Measurements from ENCODE around the gene MAPT.
"Not testable (repeated sequence)": the region's sequence is repeated elsewhere in the genome, so short reads cannot be mapped to it uniquely, and the experiment has no call there.

MAPT gene

DNA sequence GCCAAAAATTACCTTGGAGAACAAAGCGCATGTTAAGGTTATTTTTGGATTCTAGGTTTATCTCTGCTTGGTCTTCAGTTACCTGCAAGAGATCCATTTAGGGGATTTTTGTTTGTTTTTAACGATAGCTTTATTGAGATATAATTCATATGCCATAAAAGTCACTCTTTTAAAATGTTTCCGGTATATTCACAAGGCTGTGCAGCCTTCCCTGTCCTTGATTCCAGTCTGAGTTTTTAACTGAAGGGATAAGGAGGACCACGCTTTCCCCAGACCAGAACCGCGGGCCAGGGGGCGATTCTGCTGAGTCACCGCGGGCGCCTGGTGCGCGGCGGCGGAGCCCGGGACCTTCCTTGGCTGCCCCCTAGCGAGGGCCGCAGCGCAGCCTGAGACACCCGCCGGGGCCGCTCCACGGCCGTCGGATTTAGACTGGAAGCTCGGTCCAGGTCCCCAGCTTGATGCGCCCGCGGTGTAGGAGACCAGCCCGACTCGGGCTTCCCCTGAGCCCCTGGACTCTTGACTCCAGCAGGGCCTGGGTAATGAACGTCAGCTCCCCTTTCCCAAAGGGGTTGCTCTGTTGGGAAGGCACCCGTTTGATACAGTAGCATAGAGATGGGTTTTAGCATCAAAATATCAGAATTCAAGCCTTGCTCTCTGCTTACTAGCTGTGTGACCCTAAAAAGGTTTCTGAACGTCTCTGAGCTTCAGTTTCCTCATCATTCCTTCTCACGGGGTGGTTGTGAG is 54.7 kb downstream of the MAPT start:
- Histone ChIP-seq H3K27ac (ENCODE audit: low read length) (no peak overlapping the region), H3K4me1 (ENCODE audit: insufficient read depth, low read length) (peaks cover 6% of the 10 kb centered on the region; the same call in 1 of the 2 replicates), H3K36me3 (ENCODE audit: insufficient read depth, low read depth, low read length) (no peaks in the 10 kb centered on the region), H3K4me3 (ENCODE audit: low read length) (peak overlapping the region; percentile 44; the same call in 1 of the 2 replicates), H3K9me3 (ENCODE audit: insufficient read depth, low read depth, low read length) (no peaks in the 10 kb centered on the region), H3K9ac (ENCODE audit: low read depth, low read length) (peak overlapping the region; percentile 5; the same call in 1 of the 2 replicates), H3K27me3 (ENCODE audit: insufficient read depth, low read length) (peaks cover 21% of the 10 kb centered on the region)

DNA sequence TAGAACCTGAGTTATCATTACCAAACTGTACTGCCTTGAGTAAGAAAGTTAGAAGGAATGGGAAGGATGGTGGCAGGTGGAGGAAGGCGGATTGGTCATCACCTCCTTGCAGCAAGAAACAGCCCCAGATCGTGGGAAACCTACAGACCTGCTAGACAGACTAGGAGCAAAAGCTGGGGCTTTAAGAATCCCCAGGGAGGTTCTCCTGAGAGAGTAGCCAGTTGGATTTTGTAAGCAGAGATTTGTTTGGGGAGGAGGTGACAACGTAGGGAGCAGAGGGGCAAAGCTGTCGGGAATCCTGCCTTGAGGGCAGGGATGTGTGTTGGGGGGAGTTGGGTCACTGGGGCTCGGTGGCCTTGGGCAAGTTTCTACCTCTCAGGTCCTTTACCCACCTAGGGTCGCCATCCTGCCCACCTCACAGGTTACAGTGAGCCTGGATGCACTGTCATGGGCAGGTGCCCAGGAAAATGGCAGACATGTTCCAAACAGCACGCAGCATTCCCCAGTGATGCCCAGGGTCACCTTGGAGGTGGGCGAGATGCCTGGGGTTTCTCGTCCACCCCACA is 55.5 kb downstream of the MAPT start:
- no peak overlapping the region for H3K9ac ChIP-seq (ENCODE audit: low read depth, low read length)
- peaks cover 21% of the 10 kb centered on the region for H3K27me3 ChIP-seq (ENCODE audit: insufficient read depth, low read length)
- no peaks in the 10 kb centered on the region for H3K9me3 ChIP-seq (ENCODE audit: insufficient read depth, low read depth, low read length)
- H3K36me3 ChIP-seq (ENCODE audit: insufficient read depth, low read depth, low read length): no peaks in the 10 kb centered on the region
- no peak overlapping the region for H3K27ac ChIP-seq (ENCODE audit: low read length)
- H3K4me1 ChIP-seq (ENCODE audit: insufficient read depth, low read length): peaks cover 6% of the 10 kb centered on the region; the same call in 1 of the 2 replicates
- no peak overlapping the region for H3K4me3 ChIP-seq (ENCODE audit: low read length)

DNA sequence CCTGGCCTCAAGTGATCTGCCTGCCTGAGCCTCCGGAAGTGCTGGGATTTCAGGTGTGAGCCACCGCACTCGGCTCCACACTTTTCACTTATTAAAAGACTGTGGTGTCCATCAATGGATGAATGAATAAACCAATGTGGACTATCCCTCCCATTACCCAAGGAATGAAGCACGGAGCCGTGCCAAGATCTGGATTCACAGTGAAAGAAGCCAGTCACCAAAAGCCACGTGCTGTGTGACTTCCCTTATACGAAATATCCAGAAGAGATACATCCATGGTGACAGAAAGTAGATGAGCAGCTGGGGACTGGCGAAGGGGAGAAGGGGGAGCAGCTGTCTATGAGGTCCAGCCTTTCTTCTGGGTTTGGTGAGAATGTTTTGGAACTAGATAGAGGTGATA is 56.5 kb downstream of the MAPT start:
- Histone ChIP-seq H3K27ac (ENCODE audit: low read length) (no peak overlapping the region), H3K4me3 (ENCODE audit: low read length) (no peak overlapping the region), H3K9ac (ENCODE audit: low read depth, low read length) (no peak overlapping the region), H3K36me3 (ENCODE audit: insufficient read depth, low read depth, low read length) (no peaks in the 10 kb centered on the region), H3K27me3 (ENCODE audit: insufficient read depth, low read length) (peaks cover 21% of the 10 kb centered on the region), H3K4me1 (ENCODE audit: insufficient read depth, low read length) (peaks cover 6% of the 10 kb centered on the region; the same call in 1 of the 2 replicates), H3K9me3 (ENCODE audit: insufficient read depth, low read depth, low read length) (no peaks in the 10 kb centered on the region)

GRCh38 chr17:45951403-45951802 is 57.0 kb downstream of the MAPT start:
- no peaks in the 10 kb centered on the region for H3K36me3 ChIP-seq (ENCODE audit: insufficient read depth, low read depth, low read length)
- peaks cover 21% of the 10 kb centered on the region for H3K27me3 ChIP-seq (ENCODE audit: insufficient read depth, low read length)
- H3K9ac ChIP-seq (ENCODE audit: low read depth, low read length): no peak overlapping the region
- H3K4me1 ChIP-seq (ENCODE audit: insufficient read depth, low read length): peaks cover 6% of the 10 kb centered on the region; the same call in 1 of the 2 replicates
- no peak overlapping the region for H3K4me3 ChIP-seq (ENCODE audit: low read length)
- H3K9me3 ChIP-seq (ENCODE audit: insufficient read depth, low read depth, low read length): no peaks in the 10 kb centered on the region
- H3K27ac ChIP-seq (ENCODE audit: low read length): no peak overlapping the region

DNA sequence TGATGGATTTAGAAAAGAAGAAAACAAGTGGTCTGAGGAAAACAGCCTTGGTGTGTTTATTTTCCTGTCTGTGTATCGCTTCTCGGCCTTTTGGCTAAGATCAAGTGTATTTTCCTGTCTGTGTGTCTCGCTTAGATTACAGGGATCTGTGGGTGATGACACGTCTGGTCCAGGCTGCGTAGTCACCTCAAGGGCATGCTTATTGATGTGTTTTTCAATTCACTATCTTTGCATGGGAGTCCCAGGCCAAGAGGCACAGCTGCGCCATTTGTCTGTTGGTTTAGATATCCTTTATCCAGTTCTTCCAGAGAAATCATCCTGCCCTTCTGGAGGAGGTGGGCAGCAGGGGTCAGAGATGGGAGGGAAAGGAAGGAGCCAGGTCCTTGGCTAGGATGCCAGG is 57.6 kb downstream of the MAPT start:
- no peak overlapping the region for H3K9ac ChIP-seq (ENCODE audit: low read depth, low read length)
- H3K4me1 ChIP-seq (ENCODE audit: insufficient read depth, low read length): peaks cover 6% of the 10 kb centered on the region; the same call in 1 of the 2 replicates
- no peak overlapping the region for H3K27ac ChIP-seq (ENCODE audit: low read length)
- H3K4me3 ChIP-seq (ENCODE audit: low read length): no peak overlapping the region
- no peaks in the 10 kb centered on the region for H3K36me3 ChIP-seq (ENCODE audit: insufficient read depth, low read depth, low read length)
- H3K27me3 ChIP-seq (ENCODE audit: insufficient read depth, low read length): peaks cover 21% of the 10 kb centered on the region
- no peaks in the 10 kb centered on the region for H3K9me3 ChIP-seq (ENCODE audit: insufficient read depth, low read depth, low read length)

DNA sequence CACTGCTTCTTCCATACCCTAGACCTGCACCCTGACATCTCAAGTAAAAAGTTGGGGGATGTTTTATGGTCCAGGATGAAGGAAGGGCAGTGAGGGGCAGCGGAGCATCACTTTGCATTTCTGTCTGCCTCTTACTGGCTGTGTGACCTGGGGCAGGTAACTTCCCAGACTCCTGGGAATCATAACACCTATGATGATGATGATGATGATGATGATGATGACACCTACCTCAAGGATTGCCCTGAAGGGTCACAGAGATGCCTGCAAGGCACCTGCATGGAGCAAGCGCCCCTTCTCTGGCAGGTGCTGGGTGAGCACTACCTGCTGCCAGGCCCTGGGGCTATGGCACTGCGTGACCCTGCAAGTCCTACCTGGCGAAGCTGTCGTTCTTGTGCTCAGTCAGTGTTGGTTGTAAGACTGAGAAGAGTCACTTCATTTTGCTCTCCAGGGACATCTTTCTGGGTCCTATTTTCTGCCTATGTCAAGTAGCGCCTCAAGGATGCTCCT is 58.5 kb downstream of the MAPT start:
- Histone ChIP-seq H3K36me3 (ENCODE audit: insufficient read depth, low read depth, low read length) (no peaks in the 10 kb centered on the region), H3K4me3 (ENCODE audit: low read length) (no peak overlapping the region), H3K9me3 (ENCODE audit: insufficient read depth, low read depth, low read length) (no peaks in the 10 kb centered on the region), H3K9ac (ENCODE audit: low read depth, low read length) (no peak overlapping the region), H3K4me1 (ENCODE audit: insufficient read depth, low read length) (peaks cover 6% of the 10 kb centered on the region; the same call in 1 of the 2 replicates), H3K27ac (ENCODE audit: low read length) (no peak overlapping the region), H3K27me3 (ENCODE audit: insufficient read depth, low read length) (peaks cover 21% of the 10 kb centered on the region)

- Histone ChIP-seq H3K27ac (ENCODE audit: low read length) (no peak overlapping the region), H3K9ac (ENCODE audit: low read depth, low read length) (no peak overlapping the region)
Measured at GRCh38 chr17:45953561-45953960, 59.2 kb downstream of the MAPT start.

GRCh38 chr17:45954914-45955313 is 60.6 kb downstream of the MAPT start:
- Histone ChIP-seq H3K4me1 (ENCODE audit: insufficient read depth, low read length) (no peaks in the 10 kb centered on the region), H3K36me3 (ENCODE audit: insufficient read depth, low read depth, low read length) (no peaks in the 10 kb centered on the region), H3K27ac (ENCODE audit: low read length) (no peak overlapping the region), H3K4me3 (ENCODE audit: low read length) (no peak overlapping the region), H3K9me3 (ENCODE audit: insufficient read depth, low read depth, low read length) (no peaks in the 10 kb centered on the region), H3K9ac (ENCODE audit: low read depth, low read length) (no peak overlapping the region), H3K27me3 (ENCODE audit: insufficient read depth, low read length) (peaks cover 5% of the 10 kb centered on the region)

More at GRCh38 chr17:45953561-45953960, 59.2 kb downstream of the MAPT start:
- Histone ChIP-seq H3K9me3 (ENCODE audit: insufficient read depth, low read depth, low read length) (no peaks in the 10 kb centered on the region), H3K27me3 (ENCODE audit: insufficient read depth, low read length) (peaks cover 18% of the 10 kb centered on the region), H3K36me3 (ENCODE audit: insufficient read depth, low read depth, low read length) (no peaks in the 10 kb centered on the region), H3K4me1 (ENCODE audit: insufficient read depth, low read length) (peaks cover 4% of the 10 kb centered on the region; the same call in 1 of the 2 replicates), H3K4me3 (ENCODE audit: low read length) (no peak overlapping the region)

GRCh38 chr17:45955326-45955725 is 61.0 kb downstream of the MAPT start:
- no peaks in the 10 kb centered on the region for H3K4me1 ChIP-seq (ENCODE audit: insufficient read depth, low read length)
- no peak overlapping the region for H3K9ac ChIP-seq (ENCODE audit: low read depth, low read length)
- H3K9me3 ChIP-seq (ENCODE audit: insufficient read depth, low read depth, low read length): no peaks in the 10 kb centered on the region
- no peak overlapping the region for H3K27ac ChIP-seq (ENCODE audit: low read length)
- H3K4me3 ChIP-seq (ENCODE audit: low read length): no peak overlapping the region
- peaks cover under 1% of the 10 kb centered on the region; the same call in 1 of the 2 replicates for H3K27me3 ChIP-seq (ENCODE audit: insufficient read depth, low read length)
- H3K36me3 ChIP-seq (ENCODE audit: insufficient read depth, low read depth, low read length): no peaks in the 10 kb centered on the region

DNA sequence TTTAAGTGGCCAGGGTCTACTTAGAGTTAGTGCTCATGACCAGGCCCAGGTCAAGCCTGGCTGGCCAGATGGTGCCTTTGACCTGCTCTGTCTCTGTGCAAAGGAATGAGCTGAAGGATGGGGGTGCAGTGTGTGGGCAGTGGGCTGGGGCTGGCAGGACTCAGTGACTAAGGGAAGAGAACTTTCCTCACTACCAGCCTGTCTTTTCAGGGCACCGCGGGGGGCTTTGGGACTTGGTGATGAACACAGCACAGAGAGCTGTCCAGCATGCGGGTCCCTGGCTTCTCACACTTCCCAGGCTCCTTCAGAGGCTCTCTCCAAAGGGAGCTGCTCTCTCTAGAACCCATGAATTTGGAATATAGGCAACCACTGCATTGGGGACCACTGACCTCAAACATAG is 61.7 kb downstream of the MAPT start:
- Histone ChIP-seq H3K27ac (ENCODE audit: low read length) (no peak overlapping the region), H3K9ac (ENCODE audit: low read depth, low read length) (no peak overlapping the region), H3K9me3 (ENCODE audit: insufficient read depth, low read depth, low read length) (no peaks in the 10 kb centered on the region), H3K4me1 (ENCODE audit: insufficient read depth, low read length) (no peaks in the 10 kb centered on the region), H3K27me3 (ENCODE audit: insufficient read depth, low read length) (no peaks in the 10 kb centered on the region), H3K4me3 (ENCODE audit: low read length) (no peak overlapping the region), H3K36me3 (ENCODE audit: insufficient read depth, low read depth, low read length) (no peaks in the 10 kb centered on the region)

GRCh38 chr17:45956746-45957145 is 62.4 kb downstream of the MAPT start:
- H3K4me3 ChIP-seq (ENCODE audit: low read length); H3K9me3 ChIP-seq (ENCODE audit: insufficient read depth, low read depth, low read length); H3K27ac ChIP-seq (ENCODE audit: low read length); H3K36me3 ChIP-seq (ENCODE audit: insufficient read depth, low read depth, low read length); H3K9ac ChIP-seq (ENCODE audit: low read depth, low read length); H3K4me1 ChIP-seq (ENCODE audit: insufficient read depth, low read length); H3K27me3 ChIP-seq (ENCODE audit: insufficient read depth, low read length): not testable (repeated sequence)

DNA sequence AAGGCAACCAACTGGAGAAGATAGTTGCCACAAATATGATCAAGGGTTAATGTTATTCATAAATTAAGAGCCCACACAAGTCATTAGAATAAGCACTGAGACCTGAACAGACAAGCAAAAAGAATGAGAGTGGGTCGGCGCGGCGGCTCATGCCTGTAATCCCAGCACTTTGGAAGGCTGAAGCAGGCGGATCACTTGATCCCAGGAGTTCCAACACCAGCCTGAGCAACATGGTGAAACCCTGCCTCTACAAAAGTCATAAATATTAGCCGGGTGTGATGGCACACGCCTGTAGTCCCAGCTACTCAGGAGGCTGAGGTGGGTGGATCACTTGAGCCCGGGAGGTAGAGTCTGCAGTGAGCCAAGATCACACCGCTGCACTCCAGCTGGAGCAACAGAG is 64.0 kb downstream of the MAPT start:
- Histone ChIP-seq H3K27ac (ENCODE audit: low read length) (no peak overlapping the region), H3K9me3 (ENCODE audit: insufficient read depth, low read depth, low read length) (no peaks in the 10 kb centered on the region), H3K27me3 (ENCODE audit: insufficient read depth, low read length) (no peaks in the 10 kb centered on the region), H3K4me3 (ENCODE audit: low read length) (no peak overlapping the region), H3K4me1 (ENCODE audit: insufficient read depth, low read length) (no peaks in the 10 kb centered on the region), H3K36me3 (ENCODE audit: insufficient read depth, low read depth, low read length) (no peaks in the 10 kb centered on the region), H3K9ac (ENCODE audit: low read depth, low read length) (no peak overlapping the region)

All from iPS-20b (cell line).